AG09319 (cell line): ENCODE data around the gene COL6A1.
A peak's percentile ranks its signal among the peaks of the same experiment; 100 is the strongest.

Experiments
- DNase-seq: peaks from one replicate; pipeline ENCODE4 v3.0.0-alpha.2; 2010; ENCODE audit warnings: low read depth; ENCODE audit errors: extremely low read depth
- CTCF ChIP-seq: IDR thresholded peaks from 2 replicates; pipeline ENCODE4 v1.5.1; 2011; ENCODE audit warnings: low read depth, mild to moderate bottlenecking, inconsistent platforms, low read length, moderate library complexity

The COL6A1 gene

GRCh38 chr21:45981151-45982091, at the start of gene COL6A1:
TSS of gene COL6A1 (plus strand) at chr21:45981770. CDS start at chr21:45981851, 81 bp downstream.
- TF ChIP-seq CTCF = no peak
- peak; percentile 74 for DNase-seq

GRCh38 chr21:45932922-45933502, 48.6 kb upstream of the COL6A1 start:
- no peak for DNase-seq

GRCh38 chr21:45934085-45934484, 47.5 kb upstream of the COL6A1 start:
- no peak for TF ChIP-seq CTCF
- no peak for DNase-seq

More at GRCh38 chr21:45932922-45933502, 48.6 kb upstream of the COL6A1 start:
- no peak for TF ChIP-seq CTCF

GRCh38 chr21:45934554-45934953, 47.0 kb upstream of the COL6A1 start:
- no peak for TF ChIP-seq CTCF
- DNase-seq = no peak

GRCh38 chr21:45935628-45936027, 45.9 kb upstream of the COL6A1 start:
- no peak for DNase-seq
- TF ChIP-seq CTCF = no peak

- no peak for TF ChIP-seq CTCF
- no peak for DNase-seq
Observed at GRCh38 chr21:45937721-45938452, 43.7 kb upstream of the COL6A1 start.

- no peak for DNase-seq
- TF ChIP-seq CTCF = no peak
Observed at GRCh38 chr21:45938453-45938755, 43.2 kb upstream of the COL6A1 start.
